ENCODE measurements around the gene NTF3. TPM values are rescaled to one million over a fixed set of nuclear protein-coding genes. Genes with fewer than 3 reads are reported as not detected.

NTF3 gene
- total RNA-seq, 4 donors from 2014 or later = 0.80 to 2.9 (median 1.3) TPM

DNA sequence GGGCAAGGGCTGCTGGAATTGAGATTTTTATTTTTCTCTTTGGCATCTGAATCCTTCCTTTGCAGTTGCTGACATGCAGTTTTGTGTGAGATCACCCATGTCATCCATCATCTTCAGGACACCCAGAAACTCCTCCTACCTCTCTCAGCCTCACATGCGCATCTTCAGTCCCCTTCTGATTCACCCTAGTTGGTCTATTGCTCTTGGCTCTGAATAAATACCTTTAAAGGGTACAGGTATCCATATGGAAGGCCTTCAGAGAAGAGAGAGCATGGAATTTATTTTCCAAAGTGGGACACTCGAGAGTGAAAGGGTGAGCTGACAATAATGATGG, 41.8 kb downstream of the NTF3 start:
- 90% methylated on average over 2 of the region's 2 CpGs for WGBS
- H3K4me1 ChIP-seq = no peaks in the 10 kb centered on the region
- DNase-seq (ENCODE audit: low spot score in 2 of 2) = no peak
- peaks cover 9% of the 10 kb centered on the region for H3K27me3 ChIP-seq
- TF ChIP-seq POLR2AphosphoS5 (IDR thresholded peaks at IDR 0.05) = no peak
- TF ChIP-seq, protein P1, sequence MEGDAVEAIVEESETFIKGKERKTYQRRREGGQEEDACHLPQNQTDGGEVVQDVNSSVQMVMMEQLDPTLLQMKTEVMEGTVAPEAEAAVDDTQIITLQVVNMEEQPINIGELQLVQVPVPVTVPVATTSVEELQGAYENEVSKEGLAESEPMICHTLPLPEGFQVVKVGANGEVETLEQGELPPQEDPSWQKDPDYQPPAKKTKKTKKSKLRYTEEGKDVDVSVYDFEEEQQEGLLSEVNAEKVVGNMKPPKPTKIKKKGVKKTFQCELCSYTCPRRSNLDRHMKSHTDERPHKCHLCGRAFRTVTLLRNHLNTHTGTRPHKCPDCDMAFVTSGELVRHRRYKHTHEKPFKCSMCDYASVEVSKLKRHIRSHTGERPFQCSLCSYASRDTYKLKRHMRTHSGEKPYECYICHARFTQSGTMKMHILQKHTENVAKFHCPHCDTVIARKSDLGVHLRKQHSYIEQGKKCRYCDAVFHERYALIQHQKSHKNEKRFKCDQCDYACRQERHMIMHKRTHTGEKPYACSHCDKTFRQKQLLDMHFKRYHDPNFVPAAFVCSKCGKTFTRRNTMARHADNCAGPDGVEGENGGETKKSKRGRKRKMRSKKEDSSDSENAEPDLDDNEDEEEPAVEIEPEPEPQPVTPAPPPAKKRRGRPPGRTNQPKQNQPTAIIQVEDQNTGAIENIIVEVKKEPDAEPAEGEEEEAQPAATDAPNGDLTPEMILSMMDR (IDR thresholded peaks at IDR 0.05) = no peak
- no peak for TF ChIP-seq POLR2A (IDR thresholded peaks at IDR 0.05)
- no peak for TF ChIP-seq EP300 (IDR thresholded peaks at IDR 0.05)
- no peak overlapping the region for H3K27ac ChIP-seq
- no peaks in the 10 kb centered on the region for H3K9me3 ChIP-seq
- no peak overlapping the region for H3K4me3 ChIP-seq
- H3K36me3 ChIP-seq = no peaks in the 10 kb centered on the region

DNA sequence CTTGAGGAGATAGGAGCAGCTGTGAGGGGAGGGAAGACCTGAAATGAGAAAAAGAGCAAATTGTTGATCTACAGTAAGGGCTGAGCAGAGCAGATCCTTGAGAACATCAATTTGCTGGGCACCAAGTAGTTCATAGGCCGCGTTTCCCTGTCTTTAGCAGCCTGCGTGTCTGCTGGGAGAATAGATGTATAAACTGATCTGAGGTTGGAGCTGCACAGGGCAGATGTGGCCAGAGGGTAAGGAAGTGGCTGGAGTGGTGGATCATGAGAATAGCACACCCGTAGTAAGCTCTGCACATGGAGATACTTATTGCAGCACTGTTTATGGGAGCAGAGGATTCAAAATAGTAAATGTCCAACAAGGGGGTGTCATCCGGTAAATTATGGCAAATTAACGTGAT, 44.4 kb downstream of the NTF3 start:
- Histone ChIP-seq H3K4me1 (no peaks in the 10 kb centered on the region), H3K36me3 (no peaks in the 10 kb centered on the region), H3K4me3 (no peak overlapping the region), H3K27me3 (peaks cover 12% of the 10 kb centered on the region), H3K9me3 (no peaks in the 10 kb centered on the region), H3K27ac (no peak overlapping the region)
- TF ChIP-seq, protein P1 (IDR thresholded peaks at IDR 0.05) = no peak
- TF ChIP-seq EP300 (IDR thresholded peaks at IDR 0.05) = no peak
- WGBS = 85% methylated on average over 6 of the region's 6 CpGs
- no peak for DNase-seq (ENCODE audit: low spot score in 2 of 2)

DNA sequence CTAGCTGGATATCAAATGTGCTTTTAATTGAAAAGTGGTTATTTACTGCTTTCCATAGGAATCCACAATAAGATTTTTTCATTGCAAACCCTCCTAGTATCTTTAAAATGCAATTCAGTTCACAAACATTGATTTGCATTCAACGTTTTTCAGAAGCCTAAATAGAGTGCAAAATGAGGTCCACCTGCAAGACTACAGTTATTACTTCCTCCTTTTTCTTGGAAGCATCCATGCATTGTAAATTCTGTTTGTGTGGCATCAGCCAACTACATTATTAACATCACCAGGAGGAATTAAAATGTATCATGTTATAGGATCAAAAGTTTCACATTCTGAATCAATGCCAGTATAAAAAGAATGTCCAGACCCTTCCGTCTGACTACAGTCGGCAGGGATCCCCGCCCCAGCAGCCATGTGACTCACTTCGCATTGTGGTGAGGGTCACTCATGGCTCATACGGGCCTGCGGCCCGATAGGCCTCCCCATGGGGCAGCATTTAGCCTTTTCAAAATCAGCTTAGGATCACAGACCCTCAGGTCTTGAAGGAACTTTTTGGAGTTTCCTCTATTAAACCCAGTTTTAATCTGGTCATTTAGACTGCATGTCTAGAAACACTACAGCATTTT, 46.3 kb downstream of the NTF3 start:
- 74% methylated on average over 8 of the region's 8 CpGs for WGBS
- H3K27ac ChIP-seq = no peak overlapping the region
- H3K9me3 ChIP-seq = no peaks in the 10 kb centered on the region
- H3K4me1 ChIP-seq = no peaks in the 10 kb centered on the region
- H3K4me3 ChIP-seq = no peak overlapping the region
- TF ChIP-seq EP300 (IDR thresholded peaks at IDR 0.05) = no peak
- TF ChIP-seq POLR2AphosphoS5 (IDR thresholded peaks at IDR 0.05) = no peak
- DNase-seq (ENCODE audit: low spot score in 2 of 2) = no peak
- peaks cover 6% of the 10 kb centered on the region for H3K27me3 ChIP-seq
- H3K36me3 ChIP-seq = no peaks in the 10 kb centered on the region

DNA sequence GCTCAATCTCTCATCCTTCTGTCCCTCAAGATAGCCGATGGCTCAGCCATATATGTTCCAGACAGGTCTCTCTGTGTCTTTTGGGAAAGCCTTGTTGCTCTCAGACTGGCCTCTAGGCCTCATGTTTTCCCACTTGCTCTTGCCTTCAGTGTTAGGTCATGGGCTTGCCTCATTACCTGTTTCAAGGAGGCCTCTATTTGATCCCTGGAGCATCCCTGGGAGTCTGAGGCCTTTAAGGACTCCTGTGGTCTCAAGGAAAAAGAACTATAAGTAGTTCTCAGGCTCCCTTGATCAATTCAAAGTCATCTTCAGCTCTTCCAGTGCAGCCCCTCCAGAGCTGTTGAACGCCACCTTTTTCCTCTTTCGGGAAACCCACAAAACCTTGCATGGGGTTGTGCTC, 47.9 kb downstream of the NTF3 start:
- Histone ChIP-seq H3K27ac (no peak overlapping the region), H3K4me1 (no peaks in the 10 kb centered on the region), H3K36me3 (no peaks in the 10 kb centered on the region), H3K9me3 (no peaks in the 10 kb centered on the region), H3K4me3 (no peak overlapping the region), H3K27me3 (peaks cover 6% of the 10 kb centered on the region)
- WGBS = 68% methylated on average over 3 of the region's 3 CpGs
- TF ChIP-seq, protein P1 (IDR thresholded peaks at IDR 0.05) = no peak
- no peak for TF ChIP-seq POLR2AphosphoS5 (IDR thresholded peaks at IDR 0.05)
- no peak for TF ChIP-seq EP300 (IDR thresholded peaks at IDR 0.05)
- TF ChIP-seq POLR2A (IDR thresholded peaks at IDR 0.05) = no peak
- DNase-seq (ENCODE audit: low spot score in 2 of 2) = no peak

DNA sequence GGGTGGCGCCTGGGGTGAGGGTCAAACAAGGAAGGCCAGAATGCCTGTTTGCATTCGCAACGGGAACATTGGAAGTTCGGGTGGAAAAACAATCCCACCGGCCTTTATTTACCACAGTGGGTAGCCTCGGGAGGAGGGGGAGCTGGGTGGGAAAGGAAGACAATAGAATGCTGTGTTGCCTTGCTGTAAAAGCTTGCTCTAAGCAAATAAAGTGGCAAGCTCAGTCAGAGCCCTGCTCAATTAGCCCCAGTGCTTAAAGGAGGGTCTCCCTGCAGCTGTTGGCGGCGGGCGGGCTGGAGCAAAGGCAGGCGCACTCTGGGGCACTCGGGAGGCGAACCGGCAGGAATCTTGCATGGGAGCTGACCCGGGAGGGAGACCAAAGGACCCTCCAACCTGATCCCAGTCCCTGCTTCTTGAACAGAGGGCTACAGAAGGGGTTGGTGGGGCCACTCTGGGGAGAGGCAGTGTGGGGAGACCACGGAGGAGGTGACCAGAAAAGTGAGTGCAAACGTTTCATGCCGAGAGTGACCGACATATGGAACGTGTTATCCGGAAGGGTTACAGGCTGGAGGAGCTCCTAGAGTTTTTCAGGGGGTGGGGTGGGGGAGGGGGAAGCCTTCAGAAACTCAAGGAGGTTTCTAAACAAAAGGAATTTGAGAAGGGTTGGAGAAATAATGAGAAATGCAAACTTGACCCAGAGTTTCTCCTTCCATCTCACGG, 48.5 kb downstream of the NTF3 start:
- H3K9me3 ChIP-seq = no peaks in the 10 kb centered on the region
- peaks cover 6% of the 10 kb centered on the region for H3K27me3 ChIP-seq
- no peaks in the 10 kb centered on the region for H3K4me1 ChIP-seq
- no peak for DNase-seq (ENCODE audit: low spot score in 2 of 2)
- no peaks in the 10 kb centered on the region for H3K36me3 ChIP-seq
- H3K27ac ChIP-seq = no peak overlapping the region
- WGBS = 65% methylated on average over 21 of the region's 21 CpGs
- TF ChIP-seq, protein P1 (IDR thresholded peaks at IDR 0.05) = no peak
- TF ChIP-seq POLR2AphosphoS5 (IDR thresholded peaks at IDR 0.05) (no peak), POLR2A (IDR thresholded peaks at IDR 0.05) (no peak), EP300 (IDR thresholded peaks at IDR 0.05) (no peak)
- no peak overlapping the region for H3K4me3 ChIP-seq
